Panc1 (cell line): Measurements from ENCODE around the gene CILP2. TPM values are rescaled to one million over a fixed set of nuclear protein-coding genes. Genes with fewer than 3 reads are reported as not detected.

Experiments
- ATAC-seq: fragments of 200-7000 bp; cut with Tn5 transposase; 2 replicates; pipeline ENCODE4 v1.9.1; 2020; ENCODE audit warnings: mild to moderate bottlenecking, moderate library complexity
- BruUV-seq: library from RNA; stranded (reverse); fragments of 400-500 nt; replicated peaks from 2 replicates; lab custom pipeline; 2021; lab: Mats Ljungman, UMichigan
- CTCF ChIA-PET: fragments of 300-600 bp; sonication (Branson Sonifier 250); formaldehyde crosslinking; loops from one replicate; lab custom pipeline; 2022; ENCODE audit warnings: antibody characterized with exemption; lab: Charles Lee
- POLR2A ChIA-PET: fragments of 300-600 bp; sonication (Branson Sonifier 250); formaldehyde crosslinking; loops from one replicate; lab custom pipeline; 2022; ENCODE audit warnings: antibody characterized with exemption; lab: Charles Lee
- DNase-seq: peaks from one replicate; pipeline ENCODE4 v3.0.0-alpha.2; 2010; ENCODE audit warnings: low read depth, low spot score
- H3K27ac ChIP-seq: 2 replicates; pipeline ENCODE4 v1.5.1; 2011; ENCODE audit warnings: mild to moderate bottlenecking, low read length, inconsistent platforms
- H3K27me3 ChIP-seq: fragments of 200-500 bp; sonication (Bioruptor generic); 2 replicates; pipeline ENCODE4 v1.6.0; 2014; ENCODE audit warnings: low read length, inconsistent platforms; ENCODE audit not compliant: control insufficient read depth, insufficient read depth
- H3K36me3 ChIP-seq: fragments of 200-500 bp; sonication (Bioruptor generic); 2 replicates; pipeline ENCODE4 v1.5.1; 2014; ENCODE audit warnings: inconsistent platforms, mild to moderate bottlenecking, low read length, moderate library complexity; ENCODE audit not compliant: control insufficient read depth, insufficient read depth
- H3K4me1 ChIP-seq: 2 replicates; pipeline ENCODE4 v1.5.1; 2011; ENCODE audit warnings: inconsistent platforms, mild to moderate bottlenecking, low read length, moderate library complexity; ENCODE audit not compliant: control insufficient read depth, insufficient read depth
- H3K4me3 ChIP-seq, 2 experiments: 2 replicates each; pipeline ENCODE4 v1.5.1; 2011 to 2012; ENCODE audit warnings: low read depth in 2 of 2, low read length in 2 of 2, mild to moderate bottlenecking in 2 of 2, inconsistent platforms in 1 of 2, moderate library complexity in 1 of 2
- H3K9me3 ChIP-seq: fragments of 200-500 bp; sonication (Bioruptor generic); 2 replicates; pipeline ENCODE4 v1.5.1; 2014; ENCODE audit warnings: low read depth, mild to moderate bottlenecking, inconsistent platforms, low read length, moderate library complexity; ENCODE audit not compliant: control insufficient read depth, insufficient read depth
- POLR2AphosphoS5 ChIP-seq: IDR thresholded peaks from 2 replicates; pipeline ENCODE4 v1.6.1; 2012; ENCODE audit warnings: mild to moderate bottlenecking, low read depth, low read length, moderate library complexity
- SIN3A ChIP-seq: IDR thresholded peaks from 2 replicates; pipeline ENCODE4 v1.6.1; 2012; ENCODE audit warnings: low read depth, mild to moderate bottlenecking, low read length, moderate library complexity, borderline replicate concordance; ENCODE audit not compliant: insufficient read depth
- TCF7L2 ChIP-seq: IDR thresholded peaks from 2 replicates; pipeline ENCODE4 v1.6.1; 2011; ENCODE audit warnings: mild to moderate bottlenecking, low read depth, low read length, inconsistent platforms
- in situ Hi-C: cut with HindIII; loops from 2 replicates; pipeline ENCODE4 v1.10.0; 2016; ENCODE audit warnings: low sequenced_read_pairs, low pct_unique_long_range_greater_than_20kb
- intact Hi-C: fragments of 100-400 bp; cut with micrococcal nuclease; formaldehyde crosslinking; loops from one replicate; pipeline ENCODE4 v1.10.0; 2022; ENCODE audit not compliant: unreplicated experiment
- total RNA-seq: library from RNA; stranded (reverse); gene quantifications from one replicate; pipeline ENCODE4 v1.2.1, GENCODE V29; 2021; ENCODE audit not compliant: unreplicated experiment
- TF ChIP-seq, protein P1 (sequence below), 2 experiments: IDR thresholded peaks; 2 replicates each; pipeline ENCODE4 v1.6.1; 2011 to 2012; ENCODE audit warnings: low read depth in 2 of 2, control low read depth in 1 of 2, low read length in 1 of 2, mild to moderate bottlenecking in 1 of 2, moderate library complexity in 1 of 2; ENCODE audit not compliant: insufficient read depth in 1 of 2
- TF ChIP-seq, protein P2 (sequence below): fragments of 450-650 bp; IDR thresholded peaks from 2 replicates; pipeline ENCODE4 v1.5.1; 2017; ENCODE audit warnings: mild to moderate bottlenecking

CILP2 gene
- total RNA-seq, 1 experiment from 2014 or later = 0.46 TPM

DNA sequence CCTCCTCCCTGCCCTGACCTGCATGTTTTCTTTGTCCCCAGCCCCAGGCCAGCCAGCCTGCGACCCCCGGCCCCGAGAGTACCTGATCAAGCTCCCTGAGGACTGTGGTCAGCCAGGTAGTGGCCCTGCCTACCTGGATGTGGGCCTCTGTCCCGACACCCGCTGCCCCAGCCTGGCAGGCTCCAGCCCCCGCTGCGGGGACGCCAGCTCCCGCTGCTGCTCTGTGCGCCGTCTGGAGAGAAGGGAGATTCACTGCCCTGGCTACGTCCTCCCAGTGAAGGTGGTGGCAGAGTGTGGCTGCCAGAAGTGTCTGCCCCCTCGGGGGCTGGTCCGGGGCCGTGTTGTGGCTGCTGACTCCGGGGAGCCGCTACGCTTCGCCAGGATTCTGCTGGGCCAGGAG, 5.6 kb downstream of the CILP2 start:
- no peak overlapping the region for H3K27ac ChIP-seq
- no peak for TF ChIP-seq SIN3A
- TF ChIP-seq, protein P1, sequence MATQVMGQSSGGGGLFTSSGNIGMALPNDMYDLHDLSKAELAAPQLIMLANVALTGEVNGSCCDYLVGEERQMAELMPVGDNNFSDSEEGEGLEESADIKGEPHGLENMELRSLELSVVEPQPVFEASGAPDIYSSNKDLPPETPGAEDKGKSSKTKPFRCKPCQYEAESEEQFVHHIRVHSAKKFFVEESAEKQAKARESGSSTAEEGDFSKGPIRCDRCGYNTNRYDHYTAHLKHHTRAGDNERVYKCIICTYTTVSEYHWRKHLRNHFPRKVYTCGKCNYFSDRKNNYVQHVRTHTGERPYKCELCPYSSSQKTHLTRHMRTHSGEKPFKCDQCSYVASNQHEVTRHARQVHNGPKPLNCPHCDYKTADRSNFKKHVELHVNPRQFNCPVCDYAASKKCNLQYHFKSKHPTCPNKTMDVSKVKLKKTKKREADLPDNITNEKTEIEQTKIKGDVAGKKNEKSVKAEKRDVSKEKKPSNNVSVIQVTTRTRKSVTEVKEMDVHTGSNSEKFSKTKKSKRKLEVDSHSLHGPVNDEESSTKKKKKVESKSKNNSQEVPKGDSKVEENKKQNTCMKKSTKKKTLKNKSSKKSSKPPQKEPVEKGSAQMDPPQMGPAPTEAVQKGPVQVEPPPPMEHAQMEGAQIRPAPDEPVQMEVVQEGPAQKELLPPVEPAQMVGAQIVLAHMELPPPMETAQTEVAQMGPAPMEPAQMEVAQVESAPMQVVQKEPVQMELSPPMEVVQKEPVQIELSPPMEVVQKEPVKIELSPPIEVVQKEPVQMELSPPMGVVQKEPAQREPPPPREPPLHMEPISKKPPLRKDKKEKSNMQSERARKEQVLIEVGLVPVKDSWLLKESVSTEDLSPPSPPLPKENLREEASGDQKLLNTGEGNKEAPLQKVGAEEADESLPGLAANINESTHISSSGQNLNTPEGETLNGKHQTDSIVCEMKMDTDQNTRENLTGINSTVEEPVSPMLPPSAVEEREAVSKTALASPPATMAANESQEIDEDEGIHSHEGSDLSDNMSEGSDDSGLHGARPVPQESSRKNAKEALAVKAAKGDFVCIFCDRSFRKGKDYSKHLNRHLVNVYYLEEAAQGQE (IDR thresholded peaks at IDR 0.05; ENCODE audit: insufficient read depth in 1 of 2, low read depth in 2 of 2, low read length in 1 of 2) = no peak
- TF ChIP-seq, protein P2, sequence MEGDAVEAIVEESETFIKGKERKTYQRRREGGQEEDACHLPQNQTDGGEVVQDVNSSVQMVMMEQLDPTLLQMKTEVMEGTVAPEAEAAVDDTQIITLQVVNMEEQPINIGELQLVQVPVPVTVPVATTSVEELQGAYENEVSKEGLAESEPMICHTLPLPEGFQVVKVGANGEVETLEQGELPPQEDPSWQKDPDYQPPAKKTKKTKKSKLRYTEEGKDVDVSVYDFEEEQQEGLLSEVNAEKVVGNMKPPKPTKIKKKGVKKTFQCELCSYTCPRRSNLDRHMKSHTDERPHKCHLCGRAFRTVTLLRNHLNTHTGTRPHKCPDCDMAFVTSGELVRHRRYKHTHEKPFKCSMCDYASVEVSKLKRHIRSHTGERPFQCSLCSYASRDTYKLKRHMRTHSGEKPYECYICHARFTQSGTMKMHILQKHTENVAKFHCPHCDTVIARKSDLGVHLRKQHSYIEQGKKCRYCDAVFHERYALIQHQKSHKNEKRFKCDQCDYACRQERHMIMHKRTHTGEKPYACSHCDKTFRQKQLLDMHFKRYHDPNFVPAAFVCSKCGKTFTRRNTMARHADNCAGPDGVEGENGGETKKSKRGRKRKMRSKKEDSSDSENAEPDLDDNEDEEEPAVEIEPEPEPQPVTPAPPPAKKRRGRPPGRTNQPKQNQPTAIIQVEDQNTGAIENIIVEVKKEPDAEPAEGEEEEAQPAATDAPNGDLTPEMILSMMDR = no peak
- H3K27me3 ChIP-seq = no peaks in the 10 kb centered on the region
- in situ Hi-C loops (no loop called here), intact Hi-C loops (no loop called here)
- DNase-seq (no peak), ATAC-seq (no peak)
- H3K9me3 ChIP-seq = no peaks in the 10 kb centered on the region
- BruUV-seq = no TSS peak
- POLR2A ChIA-PET = no interaction called here
- H3K4me1 ChIP-seq = no peaks in the 10 kb centered on the region
- H3K36me3 ChIP-seq = no peaks in the 10 kb centered on the region
- H3K4me3 ChIP-seq = no peak overlapping the region
- CTCF ChIA-PET = interaction anchor here (0.7 kb wide), 1 partner anchor 7 kb away, joined by 3 read pairs; no protein-coding TSS in a partner anchor

DNA sequence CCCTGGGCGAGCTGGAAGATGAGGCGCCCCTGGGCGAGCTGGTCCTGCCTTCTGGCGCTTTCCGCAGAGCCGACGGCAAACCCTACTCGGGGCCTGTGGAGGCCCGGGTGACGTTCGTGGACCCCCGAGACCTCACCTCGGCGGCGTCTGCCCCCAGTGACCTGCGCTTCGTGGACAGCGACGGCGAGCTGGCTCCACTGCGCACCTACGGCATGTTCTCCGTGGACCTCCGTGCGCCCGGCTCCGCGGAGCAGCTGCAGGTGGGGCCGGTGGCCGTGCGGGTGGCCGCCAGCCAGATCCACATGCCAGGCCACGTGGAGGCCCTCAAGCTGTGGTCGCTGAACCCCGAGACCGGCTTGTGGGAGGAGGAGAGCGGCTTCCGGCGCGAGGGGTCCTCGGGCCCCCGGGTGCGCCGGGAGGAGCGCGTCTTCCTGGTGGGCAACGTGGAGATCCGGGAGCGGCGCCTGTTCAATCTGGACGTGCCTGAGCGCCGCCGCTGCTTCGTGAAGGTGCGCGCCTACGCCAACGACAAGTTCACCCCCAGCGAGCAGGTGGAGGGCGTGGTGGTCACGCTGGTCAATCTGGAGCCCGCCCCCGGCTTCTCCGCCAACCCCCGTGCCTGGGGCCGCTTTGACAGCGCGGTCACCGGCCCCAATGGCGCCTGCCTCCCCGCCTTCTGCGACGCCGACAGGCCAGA, 6.3 kb downstream of the CILP2 start:
- H3K4me3 ChIP-seq = no peak overlapping the region
- no peaks in the 10 kb centered on the region for H3K27me3 ChIP-seq
- no peaks in the 10 kb centered on the region for H3K36me3 ChIP-seq
- BruUV-seq = no TSS peak
- DNase-seq = no peak
- H3K9me3 ChIP-seq = no peaks in the 10 kb centered on the region
- POLR2A ChIA-PET = no interaction called here
- H3K27ac ChIP-seq = no peak overlapping the region
- no peak for TF ChIP-seq SIN3A
- TF ChIP-seq, protein P1 (IDR thresholded peaks at IDR 0.05; ENCODE audit: insufficient read depth in 1 of 2, low read depth in 2 of 2, low read length in 1 of 2) = no peak
- TF ChIP-seq TCF7L2 = no peak
- no peak for TF ChIP-seq POLR2AphosphoS5
- TF ChIP-seq, protein P2 = no peak
- in situ Hi-C loops = no loop called here
- ATAC-seq = no peak
- no peaks in the 10 kb centered on the region for H3K4me1 ChIP-seq
- intact Hi-C loops = no loop called here
- CTCF ChIA-PET = no interaction called here
